ENCODE data around the gene SPNS1.
"Not testable (repeated sequence)": the region's sequence is repeated elsewhere in the genome, so short reads cannot be mapped to it uniquely, and the experiment has no call there.

The SPNS1 gene

GRCh38 chr16:28958836-28959235, 15.7 kb upstream of the SPNS1 start:
- DNase-seq = no peak

GRCh38 chr16:28964072-28964471, 10.5 kb upstream of the SPNS1 start:
- no peak for DNase-seq

DNA sequence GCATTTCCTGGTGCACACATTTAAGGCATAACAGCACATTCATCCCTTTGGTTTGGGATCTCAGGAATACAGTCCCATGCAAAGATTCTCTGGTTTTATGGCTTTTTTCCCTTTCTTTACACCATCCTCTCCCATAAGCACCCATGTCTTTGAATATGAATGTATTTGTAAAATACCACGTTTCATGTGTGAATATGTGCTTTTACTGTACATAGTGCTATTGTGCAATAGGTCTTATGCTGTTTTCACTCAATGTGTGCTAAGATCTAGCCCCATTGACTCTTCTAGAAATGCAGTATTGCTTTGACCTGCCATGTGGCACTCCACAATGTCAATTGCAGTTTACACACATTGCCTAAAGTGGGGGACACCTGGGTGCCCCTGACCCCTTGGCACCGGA, 10.1 kb upstream of the SPNS1 start:
- DNase-seq = no peak

GRCh38 chr16:28967156-28967555, 7.4 kb upstream of the SPNS1 start:
- no peak for DNase-seq

DNA sequence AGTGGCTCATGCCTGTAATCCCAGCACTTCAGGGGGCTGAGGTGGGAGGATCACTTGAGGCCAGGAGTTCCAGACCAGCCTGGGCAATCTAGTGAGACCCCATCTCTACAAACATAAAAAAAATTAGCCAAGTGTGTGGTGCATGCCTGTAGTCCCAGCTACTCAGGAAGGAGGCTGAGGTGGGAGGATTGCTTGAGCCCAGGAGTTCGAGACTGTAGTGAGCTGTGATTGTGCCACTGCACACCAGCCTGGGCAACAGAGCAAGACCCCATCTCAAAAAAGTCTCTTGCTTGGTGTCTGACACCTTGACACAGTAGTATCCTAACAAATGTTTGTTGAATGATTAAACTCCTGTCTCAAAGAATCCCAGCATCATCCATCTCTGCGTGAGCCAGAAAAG, 4.9 kb upstream of the SPNS1 start:
- not testable (repeated sequence) for DNase-seq

- peak; percentile 50 to 59 for DNase-seq
Measured at GRCh38 chr16:28974007-28974436, 556 bp upstream of the SPNS1 start.

- no peak for DNase-seq
Measured at GRCh38 chr16:28975158-28975599, 601 bp downstream of the SPNS1 start.

GRCh38 chr16:28977703-28978662, 3.4 kb downstream of the SPNS1 start:
- DNase-seq = no peak

DNA sequence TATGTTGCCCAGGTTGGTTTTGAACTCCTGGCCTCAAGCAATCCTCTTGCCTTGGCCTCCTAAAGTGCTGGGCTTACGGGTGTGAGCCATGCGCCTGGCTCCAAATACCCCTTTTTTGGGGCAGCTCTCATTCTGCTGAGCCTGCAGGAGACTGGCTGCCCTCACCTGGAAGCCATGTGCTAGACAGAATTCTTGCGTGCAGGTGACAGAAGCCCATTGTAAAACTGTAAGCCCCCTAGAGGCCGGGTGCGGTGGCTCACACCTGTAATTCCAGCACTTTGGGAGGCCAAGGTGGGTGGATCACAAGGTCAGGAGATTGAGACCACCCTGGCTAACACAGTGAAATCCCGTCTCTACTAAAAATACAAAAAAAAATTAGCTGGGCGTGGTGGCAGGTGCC, 5.8 kb downstream of the SPNS1 start:
- not testable (repeated sequence) for DNase-seq

DNA sequence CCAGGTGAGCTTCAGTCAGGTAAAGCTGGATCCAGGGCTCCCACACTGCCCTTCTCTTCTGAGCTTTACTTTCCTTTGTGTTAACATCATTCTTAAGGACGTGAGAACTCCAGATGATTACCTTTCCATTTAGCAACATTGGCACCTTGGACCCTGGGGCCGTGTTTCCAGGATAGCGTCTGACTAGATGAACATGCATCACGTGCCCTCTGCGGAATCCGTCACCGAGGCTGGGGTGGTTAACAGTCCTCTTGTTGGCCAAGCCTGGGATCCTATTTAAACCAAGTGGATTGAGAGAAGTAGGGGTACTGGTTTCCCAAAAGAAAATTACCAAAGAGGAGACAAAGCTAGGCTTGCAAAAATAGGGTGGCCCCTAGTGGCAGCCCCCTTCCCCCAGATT, 6.4 kb downstream of the SPNS1 start:
- no peak for DNase-seq

DNA sequence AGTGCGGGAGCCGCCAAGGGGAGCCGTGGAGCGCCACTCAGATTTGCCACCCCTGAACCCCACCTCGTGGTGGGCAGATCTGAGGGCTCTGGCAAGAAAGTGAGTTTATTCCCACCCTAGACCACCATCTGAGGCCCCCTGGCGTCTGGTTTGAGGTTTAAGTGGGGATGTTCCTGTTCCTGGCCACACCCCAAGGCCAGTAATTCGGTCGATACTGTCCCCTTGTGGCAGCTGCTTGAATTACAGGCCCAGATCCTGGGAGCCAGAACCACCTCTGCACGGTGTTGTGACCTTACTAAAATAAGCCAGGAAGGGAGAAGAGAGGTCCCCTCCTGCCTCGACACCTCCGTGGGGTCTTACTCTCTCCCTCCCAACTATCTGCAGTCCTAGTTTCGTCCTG, 6.9 kb downstream of the SPNS1 start:
- DNase-seq = peak; percentile 71 to 79

- DNase-seq = no peak
Measured at GRCh38 chr16:28982418-28982817, 7.8 kb downstream of the SPNS1 start.

DNA sequence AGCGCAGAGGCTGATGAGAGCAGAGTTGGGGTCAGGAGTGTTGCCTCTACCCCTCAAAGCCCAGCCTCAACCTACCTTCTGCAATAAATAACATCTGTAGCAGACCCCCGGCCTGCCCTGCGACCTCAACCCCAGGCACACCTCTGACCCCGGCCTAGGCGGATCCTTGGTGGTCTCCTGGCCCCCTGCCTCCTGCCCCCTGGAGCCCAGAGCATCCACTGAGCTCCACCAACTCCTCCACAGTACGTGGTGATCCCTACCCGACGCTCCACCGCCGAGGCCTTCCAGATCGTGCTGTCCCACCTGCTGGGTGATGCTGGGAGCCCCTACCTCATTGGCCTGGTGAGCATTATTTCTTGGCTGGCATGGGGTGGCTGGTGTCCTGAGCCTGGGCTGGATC, 8.4 kb downstream of the SPNS1 start:
- no peak for DNase-seq

DNA sequence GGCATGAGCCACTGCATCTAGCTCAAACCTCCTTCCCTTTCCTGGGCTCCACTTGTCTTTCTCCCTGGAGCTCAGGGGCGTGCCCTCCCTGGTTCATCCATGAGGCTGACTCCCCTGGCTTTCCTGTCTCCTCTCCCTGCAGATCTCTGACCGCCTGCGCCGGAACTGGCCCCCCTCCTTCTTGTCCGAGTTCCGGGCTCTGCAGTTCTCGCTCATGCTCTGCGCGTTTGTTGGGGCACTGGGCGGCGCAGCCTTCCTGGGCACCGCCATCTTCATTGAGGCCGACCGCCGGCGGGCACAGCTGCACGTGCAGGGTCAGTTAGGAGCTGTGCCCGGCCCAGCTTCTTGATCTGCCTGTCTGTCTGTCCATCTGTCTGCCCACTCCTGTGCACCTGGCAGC, 9.1 kb downstream of the SPNS1 start:
- DNase-seq = no peak

- no peak for DNase-seq
Measured at GRCh38 chr16:28984091-28984490, 9.5 kb downstream of the SPNS1 start.

GRCh38 chr16:28984619-28985135, 10.1 kb downstream of the SPNS1 start, which contains the start of gene LAT:
Gene LAT (plus strand): TSS chr16:28985052. CDS start chr16:28985418, 366 bp downstream.
- DNase-seq = peak; percentile 78

GRCh38 chr16:28985211-28986041, 10.8 kb downstream of the SPNS1 start:
- peak in 1 of 2 experiments; percentile 54 for DNase-seq

DNA sequence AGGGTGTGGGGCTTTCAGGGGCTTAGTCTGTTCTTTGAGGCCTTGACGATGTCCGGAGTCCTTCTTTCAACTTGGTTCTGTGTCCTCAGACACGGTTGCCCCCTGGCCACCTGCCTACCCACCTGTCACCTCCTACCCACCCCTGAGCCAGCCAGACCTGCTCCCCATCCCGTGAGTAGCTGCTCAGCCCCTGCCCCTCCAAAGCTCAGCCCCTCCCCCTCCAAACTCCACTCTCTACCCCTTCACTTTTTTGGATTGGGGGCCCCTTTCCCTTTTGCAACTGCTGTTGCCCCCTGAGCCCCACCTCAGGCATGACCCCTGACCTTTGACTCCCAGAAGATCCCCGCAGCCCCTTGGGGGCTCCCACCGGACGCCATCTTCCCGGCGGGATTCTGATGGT, 11.5 kb downstream of the SPNS1 start:
- DNase-seq = peak in 1 of 2 experiments; percentile 28

- peak in 1 of 2 experiments; percentile 47 for DNase-seq
Measured at GRCh38 chr16:28986492-28986891, 11.9 kb downstream of the SPNS1 start.

DNA sequence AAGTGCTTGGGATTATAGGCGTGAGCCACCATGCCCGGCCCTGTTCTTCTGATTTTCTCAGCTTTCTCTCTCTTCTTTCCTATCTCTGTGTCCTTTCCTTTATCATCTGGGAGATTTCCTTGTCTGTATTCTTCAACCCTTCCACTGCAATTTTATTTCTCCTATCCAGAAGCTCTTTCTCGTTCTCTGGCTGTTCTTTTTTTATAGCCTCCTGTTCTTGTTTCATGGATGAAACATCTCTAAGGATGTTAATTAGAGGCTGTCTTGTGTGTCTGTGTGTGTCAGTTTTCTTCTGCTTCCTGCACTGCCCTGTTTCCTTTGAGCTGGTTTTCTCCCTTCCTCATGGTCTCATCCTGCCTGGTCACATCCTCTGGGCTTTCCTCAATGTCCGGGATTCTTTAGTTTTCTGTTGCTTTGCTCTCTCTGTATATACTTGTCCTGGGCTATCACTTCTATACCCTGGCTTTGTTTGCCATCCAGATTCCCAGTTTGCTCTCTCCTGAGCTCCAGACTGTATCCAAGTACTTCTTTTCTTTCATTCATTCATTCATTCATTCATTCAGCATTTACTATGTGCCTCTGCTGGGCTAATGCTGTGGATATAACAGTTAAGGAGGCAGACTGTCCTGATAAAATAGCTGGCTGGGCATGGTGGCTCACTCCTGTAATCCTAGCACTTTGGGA, 12.7 kb downstream of the SPNS1 start:
- DNase-seq = no peak

DNA sequence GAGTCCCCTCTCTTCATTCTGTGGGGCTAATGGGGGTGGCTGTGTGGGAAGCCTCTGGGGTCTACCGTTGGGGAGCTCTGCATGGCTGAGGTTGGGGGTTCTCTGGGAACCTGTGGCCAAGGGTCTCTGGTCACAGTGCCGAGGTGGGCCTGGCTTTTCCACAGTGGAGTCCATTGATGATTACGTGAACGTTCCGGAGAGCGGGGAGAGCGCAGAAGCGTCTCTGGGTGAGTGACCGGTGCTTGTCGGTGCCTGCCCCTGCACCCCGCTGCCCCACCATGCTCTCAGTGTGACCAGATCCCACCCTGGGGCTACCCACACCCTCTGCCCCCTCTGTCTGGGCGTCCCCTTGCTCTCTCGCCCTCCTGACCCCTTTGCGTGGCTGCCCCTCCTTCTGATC, 14.8 kb downstream of the SPNS1 start:
- no peak for DNase-seq

- DNase-seq = peak; percentile 72 to 81
Measured at GRCh38 chr16:28990375-28991040, 15.9 kb downstream of the SPNS1 start.
